Ectodermal cell (in vitro differentiated cells): ENCODE results near the gene TIPRL.

Experiments used
- H3K27ac ChIP-seq: 2 replicates; pipeline ENCODE4 v1.7.0; 2013; ENCODE audit warnings: mild to moderate bottlenecking, low read depth, low read length; ENCODE audit not compliant: insufficient read depth, poor library complexity, severe bottlenecking
- H3K27me3 ChIP-seq: 2 replicates; pipeline ENCODE4 v1.7.0; 2013; ENCODE audit warnings: mild to moderate bottlenecking, low read length; ENCODE audit not compliant: insufficient read depth, control insufficient read depth, poor library complexity, severe bottlenecking
- H3K36me3 ChIP-seq: one replicate; pipeline ENCODE4 v1.7.0; 2013; ENCODE audit warnings: low read length; ENCODE audit not compliant: control insufficient read depth, insufficient read depth
- H3K4me1 ChIP-seq: one replicate; pipeline ENCODE4 v1.7.0; 2013; ENCODE audit warnings: low read length; ENCODE audit not compliant: control insufficient read depth, insufficient read depth
- H3K4me3 ChIP-seq: 2 replicates; pipeline ENCODE4 v1.7.0; 2013; ENCODE audit warnings: low read depth, low read length, control low read depth; ENCODE audit not compliant: insufficient read depth
- H3K9me3 ChIP-seq: 2 replicates; pipeline ENCODE4 v1.7.0; 2013; ENCODE audit warnings: mild to moderate bottlenecking, low read length, moderate library complexity; ENCODE audit not compliant: control insufficient read depth
- WGBS, 2 experiments: methylation state at CpG; one replicate each; pipeline ENCODE4 v1.1.7; 2013; ENCODE audit warnings: missing lambda C conversion rate in 2 of 2; 5-methylcytosine and 5-hydroxymethylcytosine counted together

Gene TIPRL

GRCh38 chr1:168210312-168210711 is 31.6 kb downstream of the TIPRL start:
- Histone ChIP-seq H3K4me1 (no peaks in the 10 kb centered on the region), H3K27ac (no peak overlapping the region), H3K9me3 (peaks cover 4% of the 10 kb centered on the region), H3K4me3 (no peak overlapping the region), H3K36me3 (no peaks in the 10 kb centered on the region), H3K27me3 (no peaks in the 10 kb centered on the region)
- 89 to 90% methylated on average over 3 of the region's 3 CpGs for WGBS, 2 experiments

DNA sequence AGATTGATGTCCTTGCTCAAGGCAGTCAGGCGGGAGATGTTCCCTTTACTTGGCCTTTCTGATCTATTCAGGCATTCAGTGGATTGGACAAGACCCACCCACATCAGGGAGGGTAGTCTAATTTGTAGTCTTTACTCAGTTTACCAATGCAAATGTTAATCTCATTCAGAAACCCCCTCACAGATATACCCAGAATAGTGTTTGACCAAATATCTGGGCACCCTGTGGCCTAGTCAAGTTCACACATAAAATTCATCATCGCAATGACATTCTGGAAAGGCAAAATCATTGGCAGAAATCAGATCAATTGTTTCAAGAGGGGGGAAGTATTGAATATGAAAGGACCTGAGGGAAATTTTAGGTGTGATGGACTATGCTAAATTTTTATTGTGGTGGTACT is 34.6 kb downstream of the TIPRL start:
- WGBS, 2 experiments: 95 to 98% methylated on average over 2 of the region's 2 CpGs
- H3K27me3 ChIP-seq: no peaks in the 10 kb centered on the region
- H3K4me1 ChIP-seq: no peaks in the 10 kb centered on the region
- H3K27ac ChIP-seq: no peak overlapping the region
- H3K4me3 ChIP-seq: no peak overlapping the region
- no peaks in the 10 kb centered on the region for H3K9me3 ChIP-seq
- H3K36me3 ChIP-seq: no peaks in the 10 kb centered on the region

DNA sequence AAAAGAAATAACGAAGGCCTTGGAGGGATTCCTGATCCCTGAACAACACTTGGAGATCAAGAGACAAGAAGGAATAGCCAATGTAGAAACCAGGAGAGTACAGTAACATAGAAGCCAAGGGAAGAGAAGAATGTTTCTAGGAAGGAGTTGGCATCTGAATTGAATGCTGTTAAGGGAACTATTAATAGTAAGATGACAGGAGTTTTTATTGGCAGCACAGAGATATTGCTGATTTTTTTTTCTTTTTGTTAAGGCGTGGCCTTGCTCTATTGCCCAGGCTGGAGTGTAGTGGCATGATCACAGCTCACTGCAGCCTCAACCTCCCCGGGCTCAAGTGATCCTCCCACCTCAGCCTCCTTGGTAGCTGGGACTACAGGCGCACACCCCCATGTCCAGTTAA is 37.4 kb downstream of the TIPRL start:
- no peaks in the 10 kb centered on the region for H3K4me1 ChIP-seq
- H3K9me3 ChIP-seq: no peaks in the 10 kb centered on the region
- H3K36me3 ChIP-seq: no peaks in the 10 kb centered on the region
- no peak overlapping the region for H3K4me3 ChIP-seq
- WGBS, 2 experiments: 89 to 92% methylated on average over 4 of the region's 4 CpGs
- H3K27ac ChIP-seq: no peak overlapping the region
- no peaks in the 10 kb centered on the region for H3K27me3 ChIP-seq

GRCh38 chr1:168217664-168218063 is 38.9 kb downstream of the TIPRL start:
- Histone ChIP-seq H3K4me1 (no peaks in the 10 kb centered on the region), H3K9me3 (no peaks in the 10 kb centered on the region), H3K36me3 (no peaks in the 10 kb centered on the region), H3K27ac (no peak overlapping the region), H3K27me3 (no peaks in the 10 kb centered on the region), H3K4me3 (no peak overlapping the region)
- 80 to 83% methylated on average over 4 of the region's 4 CpGs for WGBS, 2 experiments

GRCh38 chr1:168218658-168219057 is 39.9 kb downstream of the TIPRL start:
- no peaks in the 10 kb centered on the region for H3K9me3 ChIP-seq
- no peak overlapping the region for H3K27ac ChIP-seq
- no peaks in the 10 kb centered on the region for H3K4me1 ChIP-seq
- no peaks in the 10 kb centered on the region for H3K36me3 ChIP-seq
- 83 to 86% methylated on average over 4 of the region's 4 CpGs for WGBS, 2 experiments
- H3K4me3 ChIP-seq: no peak overlapping the region
- no peaks in the 10 kb centered on the region for H3K27me3 ChIP-seq

GRCh38 chr1:168220470-168220871 is 41.7 kb downstream of the TIPRL start:
- WGBS, 2 experiments: 81 to 86% methylated on average over 6 of the region's 6 CpGs
- H3K4me3 ChIP-seq: no peak overlapping the region
- H3K27me3 ChIP-seq: no peaks in the 10 kb centered on the region
- H3K36me3 ChIP-seq: no peaks in the 10 kb centered on the region
- H3K27ac ChIP-seq: no peak overlapping the region
- no peaks in the 10 kb centered on the region for H3K4me1 ChIP-seq
- no peaks in the 10 kb centered on the region for H3K9me3 ChIP-seq

- H3K4me3 ChIP-seq: no peak overlapping the region
- H3K27me3 ChIP-seq: no peaks in the 10 kb centered on the region
- no peaks in the 10 kb centered on the region for H3K36me3 ChIP-seq
- H3K9me3 ChIP-seq: no peaks in the 10 kb centered on the region
- no peaks in the 10 kb centered on the region for H3K4me1 ChIP-seq
- WGBS, 2 experiments: 89 to 95% methylated on average over 2 of the region's 2 CpGs
- no peak overlapping the region for H3K27ac ChIP-seq
Observed at GRCh38 chr1:168221275-168221674, 42.5 kb downstream of the TIPRL start.

- no peak overlapping the region for H3K27ac ChIP-seq
- no peaks in the 10 kb centered on the region for H3K27me3 ChIP-seq
- H3K36me3 ChIP-seq: no peaks in the 10 kb centered on the region
- no peaks in the 10 kb centered on the region for H3K9me3 ChIP-seq
- H3K4me3 ChIP-seq: no peak overlapping the region
- H3K4me1 ChIP-seq: no peaks in the 10 kb centered on the region
Observed at GRCh38 chr1:168223261-168223660, 44.5 kb downstream of the TIPRL start.

- H3K27me3 ChIP-seq: no peaks in the 10 kb centered on the region
- no peak overlapping the region for H3K4me3 ChIP-seq
- no peaks in the 10 kb centered on the region for H3K4me1 ChIP-seq
- no peak overlapping the region for H3K27ac ChIP-seq
- H3K9me3 ChIP-seq: no peaks in the 10 kb centered on the region
- H3K36me3 ChIP-seq: no peaks in the 10 kb centered on the region
Observed at GRCh38 chr1:168223681-168224540, 45.1 kb downstream of the TIPRL start.

DNA sequence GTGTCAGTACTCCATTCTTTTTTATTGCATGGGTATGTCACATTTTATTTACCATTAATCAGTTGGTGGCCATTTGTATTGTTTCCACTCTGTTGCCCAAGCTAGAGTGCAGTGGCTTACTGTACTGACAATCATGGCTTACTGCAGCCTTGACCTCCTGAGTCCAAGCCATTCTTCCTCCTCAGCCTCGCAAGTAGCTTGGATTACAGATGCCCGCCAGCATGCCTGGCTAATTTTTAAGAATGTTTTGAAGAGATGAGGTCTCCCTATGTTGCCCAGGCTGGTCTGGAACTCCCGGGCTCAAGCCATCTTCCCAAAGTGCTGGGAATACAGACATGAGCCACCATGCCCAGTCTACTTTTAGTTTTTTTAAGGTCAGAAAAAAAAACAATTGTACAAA is 46.2 kb downstream of the TIPRL start:
- no peaks in the 10 kb centered on the region for H3K36me3 ChIP-seq
- H3K4me1 ChIP-seq: no peaks in the 10 kb centered on the region
- H3K27me3 ChIP-seq: no peaks in the 10 kb centered on the region
- H3K4me3 ChIP-seq: no peak overlapping the region
- no peaks in the 10 kb centered on the region for H3K9me3 ChIP-seq
- WGBS, 2 experiments: 90 to 97% methylated on average over 3 of the region's 3 CpGs
- H3K27ac ChIP-seq: no peak overlapping the region
